T47D (cell line): Measurements from ENCODE around the gene UNC5C.

Experiments used
- DNase-seq, 2 experiments: peaks; one replicate each; pipeline versions ENCODE4 v3.0.0 to v3.0.0-alpha.2; 2011 to 2012; ENCODE audit warnings: low read depth in 1 of 2, low spot score in 1 of 2
- JUND ChIP-seq: IDR thresholded peaks from 2 replicates; pipeline ENCODE4 v1.6.1; 2012; ENCODE audit warnings: low read depth
- in situ Hi-C: cut with HindIII; loops from 2 replicates; pipeline ENCODE4 v1.10.0; 2016; ENCODE audit warnings: low sequenced_read_pairs, low pct_unique_long_range_greater_than_20kb

Gene UNC5C

DNA sequence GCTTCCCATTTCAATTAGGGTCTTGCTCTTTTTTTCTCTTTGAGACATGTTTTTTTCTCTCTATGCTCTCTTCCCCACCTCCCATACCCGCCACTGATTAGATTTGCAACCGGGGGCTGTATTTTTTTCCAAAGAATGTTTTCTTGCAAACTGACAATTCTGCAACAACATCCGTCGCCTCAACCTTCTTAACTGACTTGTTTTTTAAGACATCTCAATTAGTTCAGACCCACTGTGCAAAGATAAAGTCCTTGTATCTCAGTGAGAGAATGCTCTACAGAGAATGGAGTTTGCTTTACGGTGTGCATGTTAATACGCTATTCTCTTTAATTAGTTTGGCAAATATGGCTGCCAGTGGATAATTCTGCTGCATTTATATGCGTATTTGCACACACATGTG is 126.3 kb downstream of the UNC5C start:
- DNase-seq, result no peak
- in situ Hi-C loops, result no loop called here
- TF ChIP-seq JUND, result no peak

DNA sequence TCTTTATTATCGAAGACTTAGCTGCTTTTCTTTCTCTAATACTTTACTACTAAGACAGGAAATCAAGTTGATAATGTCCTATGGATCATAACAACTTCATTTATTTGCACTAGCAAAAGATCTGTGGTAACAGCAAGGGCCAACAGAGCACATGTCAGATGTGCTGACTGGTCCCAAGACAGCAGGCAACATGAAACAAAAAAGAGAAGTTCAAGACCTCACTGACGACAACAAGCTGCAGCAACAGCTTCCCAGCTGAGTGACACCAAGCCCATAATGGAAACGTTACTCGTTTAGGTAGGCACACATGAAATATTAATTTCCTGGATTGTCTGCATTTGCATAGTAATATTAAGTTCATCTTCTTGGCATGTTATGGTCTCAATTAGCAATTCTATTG is 126.9 kb downstream of the UNC5C start:
- in situ Hi-C loops, result no loop called here
- no peak for DNase-seq
- TF ChIP-seq JUND, result no peak

DNA sequence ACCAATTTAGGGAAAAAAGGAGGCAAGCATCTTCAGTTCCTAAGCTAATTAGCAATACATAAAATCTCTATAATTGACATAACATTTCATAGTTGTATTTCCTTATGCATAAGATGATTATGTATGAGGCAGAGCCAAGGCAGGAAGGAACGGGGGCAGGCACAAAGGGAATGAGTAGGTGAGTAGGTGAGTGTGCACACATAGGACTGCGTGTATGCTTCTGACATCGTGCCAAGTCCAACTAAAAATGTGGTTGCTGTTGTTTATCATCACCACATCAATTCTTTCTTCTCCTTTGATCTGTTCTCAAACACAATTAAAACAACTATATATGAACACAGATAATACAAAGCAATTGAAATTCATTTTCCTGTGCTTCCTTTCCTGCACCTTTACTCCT is 131.2 kb downstream of the UNC5C start:
- no peak for DNase-seq
- no peak for TF ChIP-seq JUND
- in situ Hi-C loops, result no loop called here

DNA sequence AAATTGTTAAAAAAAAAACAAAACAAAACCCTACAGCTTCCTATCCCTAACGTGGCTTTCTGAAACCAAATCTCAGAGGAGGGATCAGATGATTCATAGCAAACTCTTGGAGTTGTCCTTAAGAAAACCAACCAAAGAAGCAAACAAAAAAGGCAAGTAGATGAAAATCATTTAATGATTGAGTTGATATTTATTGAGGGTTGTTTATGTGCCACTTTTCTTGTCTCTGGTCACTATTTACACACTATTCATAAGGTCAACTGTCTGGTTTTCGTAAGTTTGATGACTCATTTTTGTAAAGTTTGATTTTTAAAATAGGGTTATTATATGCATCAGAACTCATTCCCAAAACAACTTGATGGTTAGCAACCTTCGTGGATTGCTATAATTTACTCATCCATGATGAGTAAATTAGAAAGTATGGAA is 133.4 kb downstream of the UNC5C start:
- in situ Hi-C loops, result no loop called here
- DNase-seq, result no peak

DNA sequence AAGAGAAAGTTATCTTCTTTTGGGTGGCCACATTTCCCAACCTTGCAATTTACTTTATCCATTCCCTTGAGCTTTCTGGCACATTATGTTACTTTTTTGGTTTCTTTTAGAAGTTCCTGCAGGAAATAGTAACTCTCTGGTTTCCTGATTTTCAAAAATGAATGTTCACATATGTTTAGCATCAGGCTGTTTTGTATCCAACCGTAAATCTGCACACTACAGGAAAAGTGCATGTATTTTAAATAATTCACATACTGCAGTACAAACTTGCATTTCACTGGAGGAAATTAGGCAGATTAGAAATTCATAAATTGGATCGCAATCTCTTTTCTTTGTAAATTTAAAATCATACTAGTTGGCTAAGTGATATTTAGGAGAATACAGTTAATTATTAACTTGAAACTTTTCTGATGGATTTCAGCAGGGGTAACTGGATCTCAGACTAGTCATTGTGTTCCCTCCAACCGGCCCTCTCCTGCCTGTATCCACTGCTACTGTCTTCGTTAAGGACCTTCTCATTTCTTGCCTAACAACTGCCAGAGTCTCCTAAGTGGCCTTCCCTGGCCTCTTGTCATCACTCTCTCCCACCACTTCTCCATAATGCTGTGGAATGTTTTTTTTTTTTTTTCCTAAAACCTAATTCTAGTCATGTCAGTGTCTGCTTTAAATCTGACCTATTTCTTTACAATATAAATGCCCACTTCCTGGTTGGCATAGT is 137.2 kb downstream of the UNC5C start:
- in situ Hi-C loops, result no loop called here
- DNase-seq, result no peak
- no peak for TF ChIP-seq JUND

More for the DNA sequence above, 133.4 kb downstream of the UNC5C start:
- TF ChIP-seq JUND, result no peak

DNA sequence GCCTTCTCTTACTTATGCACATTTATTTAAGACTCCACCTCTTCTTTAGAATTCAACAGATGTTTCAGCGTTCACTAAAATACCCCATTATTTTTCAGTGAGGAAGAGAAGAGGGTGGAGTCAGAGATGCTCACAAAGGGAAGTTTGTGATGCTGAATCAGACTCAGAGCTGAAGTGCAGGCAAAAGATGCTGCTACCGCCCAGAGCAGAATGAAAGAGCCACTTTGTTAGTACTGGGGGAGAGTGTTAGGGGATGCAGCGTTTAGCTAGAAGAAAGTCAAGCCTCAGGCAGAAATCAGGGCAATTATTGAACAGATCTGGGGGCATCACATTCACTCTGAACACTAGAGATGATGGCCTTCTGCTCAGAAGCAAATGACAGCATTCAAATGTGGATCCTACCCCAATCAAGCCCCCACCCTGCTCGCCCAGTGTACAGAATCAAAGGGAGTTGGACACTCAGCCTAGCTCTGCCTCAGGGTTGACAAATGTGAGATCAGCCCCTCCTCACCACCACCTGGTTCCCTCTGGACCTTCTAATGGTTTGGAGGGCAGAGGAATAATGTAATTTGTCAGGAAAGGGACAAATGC is 138.3 kb downstream of the UNC5C start:
- in situ Hi-C loops, result no loop called here
- TF ChIP-seq JUND, result no peak
- no peak for DNase-seq

DNA sequence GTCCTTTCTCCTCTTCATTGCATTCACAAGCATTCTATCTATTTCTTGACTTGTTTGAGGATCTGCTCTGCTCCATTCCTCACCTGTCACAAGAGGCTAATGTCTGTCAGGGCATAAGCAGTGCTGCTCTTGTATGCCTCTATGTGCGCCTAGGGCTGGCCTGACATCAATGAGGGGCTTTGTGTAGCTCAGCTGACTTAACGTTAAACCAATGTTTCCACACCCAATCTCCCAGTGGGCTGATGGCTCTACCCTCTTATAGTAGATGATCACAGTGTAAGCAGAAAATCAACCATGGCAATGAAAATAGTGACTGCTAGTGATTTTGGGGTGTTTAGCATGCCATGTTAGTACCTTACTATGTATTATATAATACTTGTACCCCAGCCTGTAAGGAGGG is 139.0 kb downstream of the UNC5C start:
- no peak for DNase-seq
- no peak for TF ChIP-seq JUND
- in situ Hi-C loops, result no loop called here

DNA sequence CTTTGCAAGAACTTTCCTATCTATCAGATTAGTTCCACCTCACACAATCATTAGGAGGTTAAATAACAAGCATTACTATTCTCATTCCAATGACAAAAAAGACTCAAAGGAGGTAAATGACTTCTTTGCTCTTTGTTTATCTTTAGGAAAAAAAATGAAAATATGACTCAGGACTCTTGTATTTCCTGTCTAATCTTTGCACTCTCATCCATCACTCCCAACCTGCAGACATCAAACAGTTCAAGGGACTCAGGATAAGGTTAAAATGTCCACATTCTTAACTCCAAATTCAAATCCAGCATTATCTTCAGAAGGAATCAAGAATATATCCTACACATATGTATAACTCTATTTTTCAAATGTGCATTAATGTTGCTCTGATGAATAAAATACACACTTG is 139.6 kb downstream of the UNC5C start:
- no peak for DNase-seq
- TF ChIP-seq JUND, result no peak
- in situ Hi-C loops, result no loop called here

DNA sequence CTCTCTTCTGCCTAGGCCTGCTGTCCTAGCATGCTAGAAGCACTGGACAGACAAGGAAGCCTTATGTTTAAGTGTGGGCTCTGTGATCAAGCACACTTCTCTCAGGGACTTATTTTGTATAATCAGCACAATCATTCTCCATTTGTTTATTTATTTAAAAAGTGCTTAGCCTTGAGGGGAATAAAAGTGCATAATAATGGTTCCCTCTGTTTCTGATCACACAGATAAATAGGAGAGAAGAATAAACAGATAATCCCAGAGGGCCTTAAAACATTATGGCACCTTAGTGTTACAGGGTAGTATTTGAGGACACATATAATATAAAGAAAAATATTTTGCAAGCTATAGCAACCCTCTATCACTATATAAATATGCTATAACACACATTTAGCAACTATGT is 146.5 kb downstream of the UNC5C start:
- DNase-seq, result no peak
- no peak for TF ChIP-seq JUND
- in situ Hi-C loops, result no loop called here

DNA sequence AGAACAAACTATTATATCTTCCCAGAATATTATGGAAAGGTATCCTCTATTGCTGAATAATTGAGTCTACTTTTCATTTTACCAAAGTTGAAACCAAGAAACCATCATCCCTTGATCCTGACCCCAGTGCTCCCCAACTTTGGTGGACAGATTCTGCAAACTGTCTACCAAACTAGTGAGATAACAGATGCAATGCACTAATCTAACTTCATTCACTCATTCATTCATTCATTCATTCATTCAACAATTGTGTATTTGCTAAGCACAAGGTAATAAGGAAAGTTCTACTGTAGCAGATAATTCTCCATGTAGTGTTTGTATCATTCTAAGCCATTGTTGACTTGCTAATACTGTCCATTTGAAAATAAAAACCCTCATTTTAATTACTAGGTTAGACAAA is 150.6 kb downstream of the UNC5C start:
- no peak for TF ChIP-seq JUND
- DNase-seq, result no peak
- in situ Hi-C loops, result no loop called here

DNA sequence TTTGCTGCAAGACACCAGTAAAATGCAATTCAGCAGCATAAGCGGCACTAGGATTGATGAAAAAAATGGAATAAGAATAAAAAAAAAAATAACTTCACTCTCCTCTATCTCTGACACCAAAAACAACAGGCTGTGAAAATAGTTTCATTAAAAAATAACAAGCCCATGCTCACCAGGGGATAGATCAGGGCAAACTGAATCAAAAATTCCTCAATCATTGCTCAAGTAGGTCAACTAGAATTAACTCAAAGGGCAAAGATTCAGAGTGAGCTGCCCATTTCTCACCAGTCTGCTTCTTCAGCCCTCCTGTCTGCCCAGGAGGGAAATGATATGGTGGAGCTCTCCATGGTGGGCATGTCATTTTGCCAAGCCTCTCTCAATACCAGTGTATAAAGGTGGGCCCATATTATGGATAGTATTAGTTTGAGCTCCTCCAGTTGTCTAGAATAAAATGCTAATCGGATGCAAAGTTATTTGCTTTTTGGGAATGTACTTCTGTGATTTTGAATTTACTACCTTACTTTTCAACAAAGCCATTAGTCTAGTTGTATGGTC is 153.9 kb downstream of the UNC5C start:
- TF ChIP-seq JUND, result no peak
- no peak for DNase-seq
- in situ Hi-C loops, result no loop called here

DNA sequence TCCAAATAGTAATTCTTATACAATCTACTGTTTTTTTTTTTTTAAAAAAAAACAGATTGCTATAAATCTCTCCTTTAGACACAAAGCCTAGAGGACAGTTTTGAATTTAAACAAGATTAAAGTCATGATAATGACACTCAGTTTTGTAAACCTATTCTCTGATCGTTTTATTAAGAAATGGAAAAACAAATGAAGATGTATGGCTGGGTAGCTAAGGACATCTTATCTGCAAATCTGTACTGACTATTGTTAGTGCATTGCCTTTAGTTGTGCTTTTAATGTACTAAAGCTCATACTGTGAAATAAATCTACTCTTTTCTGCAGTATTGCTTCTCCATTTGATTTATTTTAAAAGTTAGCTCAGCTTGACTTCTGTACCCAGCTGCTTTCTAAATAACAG is 155.0 kb downstream of the UNC5C start:
- TF ChIP-seq JUND, result no peak

DNA sequence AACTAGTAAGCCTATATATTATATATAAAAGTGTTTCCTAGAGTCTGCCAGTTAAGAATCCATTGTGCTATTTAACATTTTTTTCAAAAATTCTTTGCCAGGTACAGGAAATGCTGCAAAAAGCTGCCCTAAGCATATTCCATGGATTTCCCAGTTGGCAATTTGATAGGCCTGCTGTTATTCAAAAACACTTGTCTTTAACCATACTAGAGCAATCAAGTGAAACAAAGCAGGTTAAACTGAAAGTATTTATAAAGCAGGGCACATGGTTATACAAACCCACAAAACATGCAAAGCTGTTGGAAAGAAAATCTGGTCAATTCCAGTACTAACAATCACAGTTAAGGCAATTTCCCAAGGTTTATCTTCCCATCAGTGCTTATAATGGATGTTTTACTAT is 159.9 kb downstream of the UNC5C start:
- no peak for TF ChIP-seq JUND
- in situ Hi-C loops, result no loop called here
- no peak for DNase-seq

More for the DNA sequence above, 155.0 kb downstream of the UNC5C start:
- no peak for DNase-seq
- in situ Hi-C loops, result no loop called here
